Lung microvascular endothelial cell (primary cell): ENCODE results near the gene SUSD2. TPM values are rescaled to one million over a fixed set of nuclear protein-coding genes. Genes with fewer than 3 reads are reported as not detected.

Experiments used
- total RNA-seq: library from RNA; depleted of rRNA; stranded (reverse); fragments of >200 nt; gene quantifications from 2 replicates; pipeline ENCODE4 v1.2.1, GENCODE V29; 2014

SUSD2 gene
- total RNA-seq, 1 donor from 2014 or later: 0.20 TPM

Other genes starting within 250 kb of the SUSD2 start
- gene GSTT2B, start 220.3 kb upstream of the SUSD2 start, total RNA-seq: 0.65 and 4.0 TPM in 2 replicates
- gene DDTL, start 214.6 kb upstream of the SUSD2 start, total RNA-seq: 4.4 and 6.5 TPM in 2 replicates
- 106 and 113 TPM in 2 replicates for gene DDT, start 207.0 kb upstream of the SUSD2 start, total RNA-seq
- 0.20 TPM in 1 of 2 replicates, not detected in the other for gene GSTT2, start 201.4 kb upstream of the SUSD2 start, total RNA-seq
- gene GSTT4, start 176.0 kb upstream of the SUSD2 start, total RNA-seq: not detected in 2 replicates
- 16.1 and 22.6 TPM in 2 replicates for gene CABIN1, start 170.2 kb upstream of the SUSD2 start, total RNA-seq
- gene GGT5, start 63.6 kb downstream of the SUSD2 start, total RNA-seq: 1.8 and 7.4 TPM in 2 replicates
- gene SPECC1L, start 89.3 kb downstream of the SUSD2 start, total RNA-seq: 39.7 and 74.0 TPM in 2 replicates
- gene ADORA2A, start 246.1 kb downstream of the SUSD2 start, total RNA-seq: 3.8 and 7.0 TPM in 2 replicates